Right atrium auricular region (tissue), 2 donors: Measurements from ENCODE around the gene RAB44. TPM values are rescaled to one million over a fixed set of nuclear protein-coding genes. Genes with fewer than 3 reads are reported as not detected.

Experiments
- DNase-seq: peaks from one replicate; pipeline ENCODE4 v3.0.0-alpha.2; 2019; ENCODE audit warnings: low spot score
- H3K27ac ChIP-seq, 2 donors: fragments of 200-600 bp; sonication (generic); 1 replicate in 1 of 2; 2 replicates in 1 of 2; pipeline ENCODE4 v1.5.1; 2016 to 2019
- H3K27me3 ChIP-seq, 2 donors: fragments of 200-600 bp; sonication (generic); one replicate each; pipeline versions ENCODE4 v1.5.1 to v1.6.0; 2017 to 2019
- H3K36me3 ChIP-seq: fragments of 200-600 bp; sonication (generic); one replicate; pipeline ENCODE4 v1.5.1; 2016
- H3K4me1 ChIP-seq, 2 donors: fragments of 200-600 bp; sonication (generic); one replicate each; pipeline versions ENCODE4 v1.5.1 to v1.6.0; 2017 to 2019
- H3K4me3 ChIP-seq, 2 donors: fragments of 200-600 bp; sonication (generic); 1 replicate in 1 of 2; 2 replicates in 1 of 2; pipeline ENCODE4 v1.5.1; 2017 to 2019; ENCODE audit warnings: mild to moderate bottlenecking in 1 of 2, moderate library complexity in 1 of 2
- H3K9me3 ChIP-seq, 2 donors: fragments of 200-600 bp; sonication (generic); one replicate each; pipeline ENCODE4 v1.5.1; 2019
- total RNA-seq, 2 donors: library from RNA; depleted of rRNA; stranded (reverse); fragments of >200 nt; gene quantifications; one replicate each; pipeline ENCODE4 v1.1.0, GENCODE V29; 2016
- TF ChIP-seq, protein P1 (sequence below), 2 donors: fragments of 200-600 bp; sonication (generic); IDR thresholded peaks; one replicate each; pipeline ENCODE4 v1.5.1; 2019; ENCODE audit warnings: antibody characterized with exemption in 2 of 2

The RAB44 gene
- total RNA-seq, 2 donors from 2014 or later, result 0.12 TPM; not detected in 1

DNA sequence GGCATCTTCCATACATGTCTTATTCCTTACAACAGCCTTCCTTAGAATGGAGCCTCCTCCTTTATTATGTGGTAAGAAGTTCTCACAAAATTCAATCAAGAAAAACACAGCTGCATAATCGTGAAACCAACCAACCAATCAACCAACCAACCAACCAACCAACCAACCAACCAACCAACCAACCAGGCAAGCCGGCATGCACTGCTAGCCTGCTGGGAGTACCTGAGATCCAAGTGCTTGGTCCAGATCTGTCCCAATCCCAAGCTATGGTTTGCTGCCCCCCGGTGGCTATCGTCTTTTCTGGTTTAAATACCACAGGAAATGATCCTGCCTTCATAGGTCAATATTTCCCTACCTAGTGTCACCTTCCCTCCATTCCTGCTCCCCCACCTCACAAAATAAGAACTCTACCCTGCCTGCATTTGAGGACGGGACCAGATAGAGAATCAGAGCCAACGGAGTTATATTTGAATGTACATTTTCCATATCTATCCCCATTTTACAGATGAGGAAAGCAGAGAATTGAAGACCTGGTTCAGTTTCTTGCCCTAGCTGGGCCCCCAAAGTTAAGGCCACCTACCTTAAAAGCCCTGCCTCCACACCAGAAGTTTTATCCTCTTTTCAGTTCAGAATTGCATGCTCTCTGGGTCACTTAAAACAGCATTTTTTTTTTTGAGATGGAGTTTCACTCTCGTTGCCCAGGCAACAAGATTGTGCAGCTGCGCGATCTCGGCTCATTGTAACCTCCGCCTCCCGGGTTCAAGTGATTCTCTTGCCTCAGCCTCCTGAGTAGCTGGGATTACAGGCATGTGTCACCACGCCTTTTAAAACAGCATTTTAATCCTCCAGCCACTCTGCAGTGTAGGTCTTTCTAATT, 27.1 kb downstream of the RAB44 start:
- no peak overlapping the region for H3K27ac ChIP-seq
- no peaks in the 10 kb centered on the region for H3K36me3 ChIP-seq
- H3K4me3 ChIP-seq, result no peak overlapping the region
- peak; percentile 75 for DNase-seq
- TF ChIP-seq, protein P1, sequence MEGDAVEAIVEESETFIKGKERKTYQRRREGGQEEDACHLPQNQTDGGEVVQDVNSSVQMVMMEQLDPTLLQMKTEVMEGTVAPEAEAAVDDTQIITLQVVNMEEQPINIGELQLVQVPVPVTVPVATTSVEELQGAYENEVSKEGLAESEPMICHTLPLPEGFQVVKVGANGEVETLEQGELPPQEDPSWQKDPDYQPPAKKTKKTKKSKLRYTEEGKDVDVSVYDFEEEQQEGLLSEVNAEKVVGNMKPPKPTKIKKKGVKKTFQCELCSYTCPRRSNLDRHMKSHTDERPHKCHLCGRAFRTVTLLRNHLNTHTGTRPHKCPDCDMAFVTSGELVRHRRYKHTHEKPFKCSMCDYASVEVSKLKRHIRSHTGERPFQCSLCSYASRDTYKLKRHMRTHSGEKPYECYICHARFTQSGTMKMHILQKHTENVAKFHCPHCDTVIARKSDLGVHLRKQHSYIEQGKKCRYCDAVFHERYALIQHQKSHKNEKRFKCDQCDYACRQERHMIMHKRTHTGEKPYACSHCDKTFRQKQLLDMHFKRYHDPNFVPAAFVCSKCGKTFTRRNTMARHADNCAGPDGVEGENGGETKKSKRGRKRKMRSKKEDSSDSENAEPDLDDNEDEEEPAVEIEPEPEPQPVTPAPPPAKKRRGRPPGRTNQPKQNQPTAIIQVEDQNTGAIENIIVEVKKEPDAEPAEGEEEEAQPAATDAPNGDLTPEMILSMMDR (IDR thresholded peaks at IDR 0.05), result peak in 1 of 2 donors; percentile 71
- H3K4me1 ChIP-seq, result no peaks in the 10 kb centered on the region
- no peaks in the 10 kb centered on the region for H3K9me3 ChIP-seq
- H3K27me3 ChIP-seq, result no peaks in the 10 kb centered on the region

DNA sequence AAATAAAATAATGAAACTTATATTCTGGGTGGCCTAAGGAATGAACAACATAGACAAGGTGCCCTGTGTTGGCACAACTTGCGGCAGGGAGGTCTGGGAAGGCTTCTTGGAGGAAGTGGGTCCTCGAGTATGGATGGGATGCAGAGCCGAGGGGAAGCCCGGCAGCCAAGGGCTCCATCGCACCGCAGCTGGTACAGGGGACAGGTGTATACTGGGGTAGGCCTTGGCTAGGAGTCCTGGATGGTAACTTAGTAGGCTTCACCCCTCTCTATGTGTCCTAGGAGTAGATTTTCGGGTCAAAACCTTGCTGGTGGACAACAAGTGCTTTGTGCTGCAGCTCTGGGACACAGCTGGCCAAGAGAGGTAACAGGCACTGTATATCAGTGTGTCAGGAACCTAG, 28.0 kb downstream of the RAB44 start:
- H3K27me3 ChIP-seq, result no peaks in the 10 kb centered on the region
- H3K4me1 ChIP-seq, result no peaks in the 10 kb centered on the region
- H3K9me3 ChIP-seq, result no peaks in the 10 kb centered on the region
- no peaks in the 10 kb centered on the region for H3K36me3 ChIP-seq
- no peak for DNase-seq
- H3K4me3 ChIP-seq, result no peak overlapping the region
- TF ChIP-seq, protein P1 (IDR thresholded peaks at IDR 0.05), result no peak
- H3K27ac ChIP-seq, result no peak overlapping the region

DNA sequence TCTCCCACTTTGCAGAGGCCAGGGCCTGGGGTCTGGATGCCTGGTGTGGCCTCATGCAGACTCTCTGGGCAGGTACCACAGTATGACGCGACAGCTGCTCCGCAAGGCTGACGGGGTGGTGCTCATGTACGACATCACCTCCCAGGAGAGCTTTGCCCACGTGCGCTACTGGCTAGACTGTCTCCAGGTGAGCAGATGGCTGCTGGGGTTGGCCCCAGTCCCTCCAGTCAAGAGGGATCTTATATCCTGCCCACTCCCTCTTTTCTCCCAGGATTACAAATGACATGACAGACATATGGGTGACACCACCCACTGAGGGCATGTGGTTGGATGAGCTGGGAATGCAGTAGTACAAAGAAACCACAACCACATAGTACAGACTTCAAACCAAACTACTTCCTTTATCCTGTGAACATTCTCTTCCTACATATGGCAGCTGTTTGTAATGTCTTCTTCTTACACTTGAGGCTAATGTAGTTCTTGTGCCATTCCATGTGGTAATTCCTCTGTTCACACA, 29.9 kb downstream of the RAB44 start:
- no peaks in the 10 kb centered on the region for H3K9me3 ChIP-seq
- TF ChIP-seq, protein P1 (IDR thresholded peaks at IDR 0.05), result no peak
- no peak overlapping the region for H3K27ac ChIP-seq
- no peaks in the 10 kb centered on the region for H3K4me1 ChIP-seq
- no peaks in the 10 kb centered on the region for H3K27me3 ChIP-seq
- DNase-seq, result no peak
- H3K4me3 ChIP-seq, result no peak overlapping the region
- no peaks in the 10 kb centered on the region for H3K36me3 ChIP-seq

DNA sequence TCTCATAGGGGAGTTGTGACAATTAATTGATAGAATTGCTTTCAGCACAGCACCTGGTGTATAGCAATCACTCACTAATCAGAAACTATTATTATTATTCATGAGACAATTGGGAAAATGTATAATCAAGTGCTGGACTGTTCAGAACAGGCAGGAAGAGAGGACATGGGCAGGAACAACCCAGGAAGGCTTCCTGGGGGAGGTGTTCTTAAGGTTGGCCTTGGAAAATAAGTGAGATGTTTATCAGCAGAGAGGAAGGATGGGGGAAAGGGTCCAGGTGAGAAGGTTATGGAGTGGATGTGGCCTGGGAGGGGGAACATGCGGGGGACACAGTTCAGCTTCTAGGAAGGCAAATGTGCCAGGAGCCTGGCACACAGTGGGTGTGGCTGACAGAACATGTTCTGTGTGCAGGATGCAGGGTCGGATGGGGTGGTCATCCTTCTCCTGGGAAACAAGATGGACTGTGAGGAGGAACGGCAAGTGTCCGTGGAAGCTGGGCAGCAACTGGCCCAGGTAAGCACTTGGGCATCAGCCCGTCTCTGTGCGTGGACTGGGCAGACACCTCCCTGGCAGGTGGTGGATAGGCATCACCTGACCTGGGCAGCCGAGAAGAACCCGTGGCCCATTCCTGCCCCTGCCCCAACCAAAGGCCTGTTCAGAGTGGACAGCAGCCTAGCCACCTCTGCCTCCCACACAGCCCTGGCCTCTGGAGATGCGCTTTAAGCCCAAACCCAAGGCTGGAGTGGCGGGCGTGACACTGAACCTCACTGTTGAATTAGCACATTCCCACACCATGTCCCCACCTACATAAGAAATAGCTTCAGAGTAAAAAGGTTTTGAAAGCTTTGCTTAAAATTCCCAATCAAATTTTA, 30.9 kb downstream of the RAB44 start:
- H3K9me3 ChIP-seq, result no peaks in the 10 kb centered on the region
- H3K4me1 ChIP-seq, result no peaks in the 10 kb centered on the region
- H3K36me3 ChIP-seq, result no peaks in the 10 kb centered on the region
- H3K4me3 ChIP-seq, result no peak overlapping the region
- TF ChIP-seq, protein P1 (IDR thresholded peaks at IDR 0.05), result no peak
- no peak overlapping the region for H3K27ac ChIP-seq
- H3K27me3 ChIP-seq, result no peaks in the 10 kb centered on the region
- DNase-seq, result no peak

DNA sequence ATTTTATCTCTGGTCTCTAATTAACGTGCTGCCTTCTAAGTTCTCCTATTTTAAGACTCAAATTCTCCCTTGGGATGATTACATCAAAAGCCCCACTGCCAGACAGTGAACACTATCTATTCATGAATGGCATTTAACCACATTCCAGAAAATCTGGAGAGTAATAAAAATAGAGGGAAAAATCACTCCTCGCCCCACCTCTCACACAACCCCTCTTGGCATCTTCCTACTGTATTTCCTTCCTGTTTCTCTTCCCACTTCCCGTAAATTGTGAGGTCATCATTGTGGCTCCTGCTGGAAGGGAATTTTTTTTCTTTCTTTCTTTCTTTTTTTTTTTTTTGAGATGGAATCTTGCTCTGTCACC, 31.5 kb downstream of the RAB44 start:
- Histone ChIP-seq H3K4me3 (no peak overlapping the region), H3K4me1 (no peaks in the 10 kb centered on the region), H3K27me3 (no peaks in the 10 kb centered on the region), H3K36me3 (no peaks in the 10 kb centered on the region), H3K9me3 (no peaks in the 10 kb centered on the region), H3K27ac (no peak overlapping the region)
- TF ChIP-seq, protein P1 (IDR thresholded peaks at IDR 0.05), result no peak
- no peak for DNase-seq
